HG03066 (cell line): ENCODE measurements around the gene OR7A17.

Experiments
- ATAC-seq: cut with Tn5 transposase; IDR thresholded peaks from one replicate; pipeline ENCODE4 v1.9.1; 2021; ENCODE audit warnings: low read depth; ENCODE audit not compliant: unreplicated experiment

The OR7A17 gene

DNA sequence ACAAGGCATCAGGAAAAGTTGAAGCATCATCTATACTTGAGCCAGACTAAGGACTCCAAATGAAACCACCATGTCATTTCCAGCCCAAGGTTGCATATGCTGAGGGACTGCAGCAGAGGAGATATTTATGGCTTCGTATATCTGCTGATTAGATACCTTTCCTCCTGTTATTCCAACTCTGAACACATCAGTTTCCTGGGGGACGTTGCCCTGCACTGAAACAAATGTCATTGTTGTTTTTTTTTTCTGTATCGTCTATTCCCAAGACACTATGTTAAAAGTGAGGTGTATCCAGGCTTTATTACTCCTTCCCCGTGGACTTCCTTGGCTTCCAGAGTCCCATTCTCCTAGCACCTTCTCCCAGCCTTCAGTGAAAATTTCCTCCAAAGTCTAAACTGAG is at the start of gene OR7A17:
Gene OR7A17 (minus strand): TSS at position 101 of the 400 bp plus-strand sequence. CDS start 4,777 bp downstream, outside the sequence.
- ATAC-seq = no peak

DNA sequence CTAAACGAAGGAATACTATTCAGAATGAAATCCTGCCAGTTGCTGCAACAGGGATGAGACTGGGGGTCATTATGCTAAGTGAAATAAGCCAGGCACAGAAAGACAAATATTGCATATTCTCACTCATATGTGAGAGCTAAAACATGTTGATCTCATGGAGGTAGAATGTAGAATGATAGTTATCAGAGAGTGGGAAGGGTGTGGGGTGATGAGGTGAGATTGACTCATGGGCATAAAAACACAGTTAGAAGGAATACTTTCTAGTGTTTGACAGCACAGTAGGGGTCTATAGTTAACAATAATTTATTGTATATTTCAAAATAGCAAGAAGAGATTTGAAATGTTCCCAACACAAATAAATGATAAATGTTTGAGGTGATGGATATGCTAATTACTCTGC is 47.6 kb upstream of the OR7A17 start:
- no peak for ATAC-seq

DNA sequence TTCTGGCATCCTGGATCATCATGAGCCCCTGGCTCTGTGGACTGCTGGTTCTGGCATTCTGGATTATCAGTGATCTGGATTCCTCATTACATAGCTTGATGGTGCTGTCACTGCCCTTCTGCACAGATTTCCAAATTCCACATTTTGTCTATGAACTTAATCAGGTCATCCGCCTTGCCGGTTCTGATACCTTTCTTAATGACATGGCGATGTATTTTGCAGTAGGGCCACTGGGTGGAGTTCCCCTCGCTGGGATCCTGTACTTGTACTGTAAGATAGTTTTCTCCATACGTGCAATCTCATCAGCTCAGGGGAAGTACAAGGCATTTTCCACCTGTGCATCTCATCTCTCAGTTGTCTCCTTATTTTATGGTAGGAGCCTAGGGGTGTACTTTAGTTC is 30.9 kb upstream of the OR7A17 start:
- no peak for ATAC-seq

DNA sequence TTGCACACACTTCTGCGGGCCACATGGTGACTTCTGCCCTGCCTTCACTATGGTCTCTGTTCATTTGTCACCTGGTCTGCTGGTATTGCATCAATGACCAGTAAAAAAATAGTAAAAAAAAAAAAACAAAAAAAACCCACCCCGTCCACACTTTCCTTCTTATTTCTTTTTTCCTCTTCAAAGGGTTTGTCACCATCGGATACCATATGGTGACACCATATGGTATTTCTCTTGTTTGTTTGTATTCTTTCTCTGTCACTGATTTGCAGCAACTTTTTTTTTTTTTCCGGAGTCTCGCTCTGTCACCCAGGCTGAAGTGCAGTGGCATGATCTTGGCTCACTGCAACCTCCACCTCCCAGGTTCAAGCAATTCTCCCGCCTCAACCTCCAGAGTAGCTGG is 29.2 kb upstream of the OR7A17 start:
- ATAC-seq = no peak

DNA sequence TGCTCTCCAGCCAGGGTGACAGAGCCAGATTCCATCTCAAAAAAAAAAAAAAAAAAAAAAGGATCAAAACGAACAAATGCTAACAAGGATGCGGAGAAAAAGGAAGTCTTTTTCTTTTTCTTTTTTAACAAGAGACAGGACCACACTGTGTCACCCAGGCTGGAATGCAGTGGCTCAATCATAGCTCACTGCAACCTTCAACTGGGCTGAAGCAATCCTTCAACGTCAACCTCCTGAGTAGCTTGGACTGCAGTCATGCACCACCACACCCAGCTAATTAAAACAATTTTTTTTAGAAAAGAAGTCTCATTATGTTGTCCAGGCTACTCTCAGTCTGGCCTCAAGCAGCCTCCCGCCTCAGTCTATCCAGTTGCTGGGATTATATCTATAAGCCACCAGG is 20.8 kb upstream of the OR7A17 start:
- ATAC-seq = no peak

DNA sequence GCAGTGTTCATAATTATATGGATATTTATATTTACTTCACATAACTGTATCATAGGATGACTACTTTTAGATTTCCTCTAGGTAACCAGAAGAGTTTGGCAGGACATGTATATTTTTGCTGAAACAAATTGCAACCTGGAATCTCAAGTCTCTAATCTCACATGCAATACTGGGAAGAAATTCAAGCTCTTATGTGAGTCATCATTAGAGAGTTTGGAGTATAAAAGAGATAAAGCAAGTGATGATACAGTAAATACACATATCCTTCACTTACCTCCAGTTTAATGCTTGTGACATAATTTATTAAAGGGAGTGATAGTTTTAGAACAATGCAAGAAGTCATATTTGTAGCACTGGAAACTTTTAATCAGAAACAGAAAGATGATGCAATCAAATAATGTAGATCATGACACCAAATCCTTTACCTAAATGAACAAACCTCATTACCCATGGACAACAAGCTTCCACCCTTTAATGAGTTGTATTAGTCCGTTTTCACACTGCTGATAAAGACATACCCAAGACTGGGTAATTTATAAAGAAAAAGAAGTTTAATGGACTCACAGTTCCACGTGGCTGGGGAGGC is 15.8 kb upstream of the OR7A17 start:
- ATAC-seq = no peak

DNA sequence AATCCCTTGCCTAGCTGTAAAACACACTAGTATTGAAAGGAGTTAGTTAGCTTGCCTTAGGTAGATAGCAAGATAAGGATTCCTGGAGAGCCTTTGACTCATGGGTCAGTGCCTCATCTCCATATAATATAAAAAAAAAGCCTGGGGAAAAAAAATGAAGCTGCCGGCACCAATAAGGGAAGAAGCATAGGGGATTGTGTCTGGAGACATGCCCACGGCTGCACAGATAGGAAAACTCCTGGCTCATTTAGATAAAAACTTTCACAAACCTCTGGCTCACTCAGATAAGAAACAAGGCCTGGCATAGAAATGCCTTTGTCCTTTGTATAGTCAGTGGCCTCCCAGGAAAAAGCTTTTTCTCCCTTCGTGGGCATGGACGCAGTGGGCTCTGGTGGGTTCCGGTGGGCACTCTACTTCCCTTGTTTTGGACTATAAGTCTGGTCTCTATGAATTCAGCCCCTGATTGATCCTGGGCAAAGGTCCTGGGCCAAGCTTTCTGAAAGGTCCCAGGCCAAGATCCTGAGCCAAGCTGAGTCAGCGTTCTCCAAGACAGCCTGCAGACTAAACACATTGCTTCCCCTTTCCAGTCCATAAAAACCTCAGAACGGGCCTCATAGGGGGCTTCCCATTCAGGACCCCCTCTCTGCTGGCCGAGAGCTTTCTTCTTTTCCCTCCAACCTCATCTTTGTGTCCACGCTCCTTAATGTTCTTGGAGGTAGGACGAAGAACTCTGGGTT is 4.9 kb upstream of the OR7A17 start:
- ATAC-seq = no peak

DNA sequence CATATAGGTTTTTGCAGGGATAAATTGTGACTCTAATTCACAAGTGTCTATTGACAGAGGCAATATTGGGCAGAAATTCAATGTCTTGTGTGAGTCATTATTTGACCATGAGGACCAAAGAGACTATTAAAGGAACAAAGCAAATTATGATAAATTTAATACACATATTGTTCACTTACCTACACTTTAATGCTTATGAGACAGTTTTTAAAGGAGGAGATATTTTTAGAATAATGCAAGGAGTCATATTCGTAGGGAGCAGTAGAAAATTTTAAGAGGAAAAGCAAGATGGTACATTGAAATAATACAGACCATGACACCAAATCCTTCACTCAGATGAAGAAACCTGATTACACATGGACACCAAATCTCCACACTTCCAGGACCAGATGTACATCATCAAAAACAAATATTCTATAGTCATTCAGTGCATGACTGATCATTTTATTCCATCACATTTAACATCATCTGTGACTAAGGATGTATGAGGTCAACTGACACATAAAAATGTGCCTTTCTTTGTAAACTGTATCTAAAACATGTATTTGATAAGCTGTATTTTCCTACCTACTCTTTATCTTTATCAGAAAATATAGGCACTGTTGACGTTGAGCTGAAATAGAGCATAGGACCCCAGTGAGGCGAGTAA is 4.2 kb upstream of the OR7A17 start:
- ATAC-seq = no peak

DNA sequence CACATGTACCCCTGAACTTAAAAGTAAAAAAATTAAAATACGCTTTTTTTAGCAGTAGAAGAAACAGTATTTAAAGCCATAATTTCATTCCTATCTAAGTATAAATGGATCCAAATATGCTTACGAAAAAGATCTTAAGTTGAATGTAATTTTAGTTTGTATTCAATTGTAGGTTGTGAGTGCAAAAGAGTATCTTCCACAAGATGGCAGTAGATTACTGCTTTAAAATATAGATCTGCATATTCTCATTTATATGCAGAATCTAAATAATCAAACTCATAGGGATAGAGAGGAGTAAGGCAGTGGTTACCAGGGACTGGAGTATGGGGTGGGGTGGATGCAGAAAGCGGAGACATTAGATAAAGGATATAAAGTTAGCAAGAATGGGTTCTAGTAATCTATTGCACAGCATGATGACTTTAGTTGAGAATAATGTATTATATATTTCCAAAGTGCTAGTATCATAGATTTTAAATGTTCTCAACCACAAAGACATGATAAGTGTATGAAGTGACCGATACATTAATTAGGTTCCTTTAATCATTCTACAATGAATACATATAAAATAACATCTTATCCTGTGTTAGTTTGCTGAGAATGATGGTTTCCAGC is 14.2 kb downstream of the OR7A17 start:
- ATAC-seq = no peak

DNA sequence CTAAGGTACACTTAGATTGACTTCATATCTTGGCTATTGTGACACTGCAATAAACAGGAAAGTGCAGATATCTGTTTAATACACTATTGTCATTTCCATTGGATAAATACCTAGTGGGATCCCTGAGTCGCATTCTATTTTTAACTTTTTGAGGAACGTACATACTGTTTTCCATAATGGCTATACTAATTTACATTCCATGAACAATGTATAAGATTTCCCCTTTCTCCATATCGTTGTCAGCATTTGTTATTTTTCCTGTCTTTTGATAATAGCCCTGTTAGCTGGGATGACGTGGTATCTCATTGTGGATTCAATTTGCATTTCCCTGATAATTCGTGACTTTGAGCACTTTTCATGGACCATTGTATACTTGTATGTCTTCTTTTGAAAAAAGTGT is 17.4 kb downstream of the OR7A17 start:
- ATAC-seq = no peak

DNA sequence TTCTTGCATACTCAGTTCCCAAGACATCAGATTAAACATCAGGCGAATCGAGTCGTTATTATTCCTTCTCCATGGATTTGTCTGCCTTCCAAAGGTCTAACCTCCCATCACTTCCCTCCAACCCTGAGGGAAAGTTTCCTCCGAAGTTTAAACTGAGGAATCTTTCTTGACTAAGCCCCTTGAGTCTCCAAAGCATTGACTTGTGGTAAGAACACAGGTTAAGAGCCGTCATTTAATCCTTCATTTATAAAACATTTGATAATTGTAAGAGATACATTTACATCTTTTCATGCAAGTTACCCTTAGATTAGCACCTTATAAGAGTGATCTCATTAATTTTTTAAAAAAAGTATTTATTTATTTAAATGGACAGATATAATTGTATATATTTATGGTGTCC is 37.1 kb downstream of the OR7A17 start, which contains the start of gene OR7A10:
Gene OR7A10 (minus strand): TSS at position 101 of the 400 bp plus-strand sequence. CDS start 7,045 bp downstream, outside the sequence.
- no peak for ATAC-seq

DNA sequence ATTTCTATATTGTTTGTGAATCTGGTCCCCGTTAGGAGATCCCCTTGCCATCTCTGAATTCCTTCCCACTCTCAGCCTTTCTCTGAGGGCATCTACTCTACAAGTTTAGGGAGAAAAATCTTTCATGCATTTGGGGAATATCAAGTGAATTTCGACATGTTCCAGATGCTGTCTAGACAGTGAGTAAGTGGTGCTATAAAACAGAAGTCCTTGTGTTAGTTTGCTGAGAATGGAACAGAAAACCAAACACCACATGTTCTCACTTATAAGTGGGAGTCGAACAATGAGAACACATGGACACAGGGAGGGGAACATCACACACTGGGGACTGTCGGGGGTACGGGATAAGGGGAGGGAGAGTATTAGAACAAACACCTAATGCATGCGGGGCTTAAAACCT is 42.4 kb downstream of the OR7A17 start:
- ATAC-seq = no peak

DNA sequence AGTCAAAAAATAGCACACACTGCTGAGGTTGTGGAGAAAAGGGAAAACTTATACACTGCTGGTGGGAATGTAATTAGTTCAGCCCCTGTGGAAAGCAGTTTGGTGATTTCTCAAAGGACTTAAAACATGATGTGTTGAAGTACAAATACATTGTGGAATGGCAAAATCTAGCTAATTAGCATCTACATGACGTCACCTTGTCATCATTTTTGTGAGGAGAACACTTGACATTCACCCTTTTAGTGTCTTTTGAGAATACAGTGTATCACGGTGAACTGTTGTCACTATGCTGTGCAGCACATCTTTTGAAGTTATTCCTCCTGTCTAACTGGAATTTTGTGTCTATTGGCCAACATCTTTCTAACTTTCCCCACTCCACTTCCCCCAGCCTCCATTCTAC is 42.8 kb downstream of the OR7A17 start:
- ATAC-seq = no peak

DNA sequence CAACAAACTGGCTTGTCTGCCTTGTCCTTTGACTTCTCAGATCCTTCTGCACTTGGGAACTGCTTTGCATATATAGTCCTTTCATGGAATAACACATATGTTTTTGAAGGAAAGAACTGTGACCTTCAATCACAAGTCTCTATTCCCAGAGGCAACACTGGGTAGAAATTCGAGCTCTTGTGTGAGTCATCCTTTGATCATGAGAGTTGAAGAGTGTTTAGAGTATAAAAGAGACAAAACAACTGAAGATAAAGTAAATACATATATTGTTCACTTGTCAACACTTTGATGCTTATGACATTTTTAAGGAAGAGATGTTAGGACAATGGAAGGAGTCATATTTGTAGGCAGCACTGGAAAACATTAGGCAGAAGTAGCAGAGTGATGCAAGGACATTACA is 45.7 kb downstream of the OR7A17 start:
- no peak for ATAC-seq

DNA sequence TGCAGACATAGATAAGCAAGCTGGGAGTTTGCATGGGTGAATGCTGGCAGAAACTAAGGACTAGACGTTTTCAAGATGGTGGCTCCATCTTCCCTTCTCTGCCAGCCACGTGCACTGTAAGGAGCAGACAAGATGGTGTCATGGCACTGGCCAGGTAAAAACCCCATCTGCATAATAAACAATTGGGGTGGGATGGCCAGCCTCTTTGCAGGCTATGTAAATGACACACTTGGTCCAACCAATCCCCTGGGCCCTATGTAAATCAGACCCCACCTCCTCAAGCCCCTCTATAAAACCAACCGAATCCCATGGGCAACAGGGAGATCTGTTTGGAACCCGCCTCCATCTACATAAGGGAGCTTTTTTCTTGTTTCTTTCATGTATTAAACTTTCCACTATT is 48.5 kb downstream of the OR7A17 start:
- ATAC-seq = no peak

DNA sequence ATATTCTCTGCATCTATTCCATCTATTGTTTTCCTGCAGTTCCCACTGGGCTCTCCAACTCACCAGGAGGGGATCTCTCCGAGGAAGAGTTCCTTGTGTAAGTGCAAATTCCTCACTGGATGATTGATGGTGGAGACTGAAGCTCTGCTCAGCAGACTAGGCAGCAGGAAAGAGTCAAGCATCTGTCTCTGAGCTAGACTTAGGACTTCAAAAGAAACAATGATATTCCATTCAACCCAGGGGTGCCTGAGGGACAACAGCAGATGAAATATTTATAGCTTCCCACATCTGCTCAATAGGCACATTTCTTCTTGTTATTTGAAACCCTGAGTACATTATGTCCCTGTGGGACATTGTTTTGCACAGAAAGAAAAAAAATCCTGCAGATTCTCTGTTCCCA is 50.9 kb downstream of the OR7A17 start, which contains the start of the genes OR7A5 and OR7C1:
Gene OR7A5 (minus strand): TSS at position 175 of the 400 bp plus-strand sequence. CDS start 6,944 bp downstream, outside the sequence.
Gene OR7C1 (minus strand): TSS at position 175 of the 400 bp plus-strand sequence. CDS start 35,049 bp downstream, outside the sequence.
- no peak for ATAC-seq

DNA sequence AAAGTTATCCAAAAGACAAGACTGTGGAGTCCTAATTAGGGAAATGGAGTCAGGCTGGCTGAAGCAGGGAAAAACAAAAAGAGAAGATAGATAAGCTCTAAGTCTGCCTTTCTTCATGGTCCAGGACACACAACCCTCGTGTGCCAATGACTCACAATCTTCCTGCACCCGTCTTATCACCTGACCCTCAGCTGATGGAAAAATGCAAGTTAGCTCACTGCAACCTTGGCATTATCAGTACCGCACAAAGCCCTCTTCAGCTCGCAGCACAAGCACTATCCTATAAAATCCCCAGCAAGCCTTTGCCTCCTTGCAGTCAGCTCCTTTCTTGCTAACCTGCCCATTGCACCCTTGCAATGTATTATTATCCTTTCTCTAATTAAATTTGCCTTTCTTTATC is 55.2 kb downstream of the OR7A17 start:
- no peak for ATAC-seq
